T-cell (primary cell): ENCODE data around the gene PTPRD. TPM values are rescaled to one million over a fixed set of nuclear protein-coding genes. Genes with fewer than 3 reads are reported as not detected.

Experiments used
- ATAC-seq, 4 experiments: fragments of 200-7000 bp in 3 of 4; fragments of 150-1000 bp in 1 of 4; cut with Tn5 transposase; replicated peaks in 1 of 4; 1 replicate in 3 of 4; 2 replicates in 1 of 4; pipeline ENCODE4 v1.10.0; 2021; ENCODE audit warnings: moderate library complexity in 3 of 4, mild to moderate bottlenecking in 2 of 4, moderate number of reproducible peaks in 1 of 4
- CTCF ChIA-PET, 2 donors: fragments of 300-600 bp; sonication (Branson Sonifier 250); formaldehyde crosslinking; loops; one replicate each; lab custom pipeline; 2022; ENCODE audit warnings: antibody characterized with exemption in 2 of 2; lab: Charles Lee
- POLR2A ChIA-PET, 2 donors: fragments of 300-600 bp; sonication (Branson Sonifier 250); formaldehyde crosslinking; loops; one replicate each; lab custom pipeline; 2022; ENCODE audit warnings: antibody characterized with exemption in 2 of 2; lab: Charles Lee
- DNase-seq, 35 experiments: peaks; one replicate each; pipeline versions ENCODE4 v3.0.0 to v3.0.0-alpha.2; 2013 to 2023
- H3K27ac ChIP-seq: one replicate; pipeline ENCODE4 v1.5.1; 2013; ENCODE audit warnings: low read length
- H3K27me3 ChIP-seq, 2 experiments: replicated peaks in 1 of 2; 1 replicate in 1 of 2; 2 replicates in 1 of 2; pipeline versions ENCODE4 v1.6.1 to v1.7.0; 2013; ENCODE audit warnings: low read length in 1 of 2, mixed read lengths in 1 of 2; ENCODE audit not compliant: control insufficient read depth in 2 of 2, insufficient read depth in 2 of 2; ENCODE audit errors: extremely low read depth in 1 of 2
- H3K36me3 ChIP-seq, 2 donors: 1 replicate in 1 of 2; 2 replicates in 1 of 2; pipeline versions ENCODE4 v1.6.1 to v1.7.0; 2013; ENCODE audit warnings: low read length in 1 of 2; ENCODE audit not compliant: control insufficient read depth in 2 of 2, insufficient read depth in 1 of 2; ENCODE audit errors: extremely low read depth in 1 of 2
- H3K4me1 ChIP-seq, 2 experiments: 1 replicate in 1 of 2; 2 replicates in 1 of 2; pipeline versions ENCODE4 v1.6.1 to v1.7.0; 2013; ENCODE audit warnings: low read length in 2 of 2, mixed read lengths in 1 of 2; ENCODE audit not compliant: insufficient read depth in 2 of 2, control insufficient read depth in 1 of 2; ENCODE audit errors: extremely low read depth in 1 of 2
- H3K4me3 ChIP-seq, 2 donors: 1 replicate in 1 of 2; 2 replicates in 1 of 2; pipeline versions ENCODE4 v1.5.1 to v1.7.0; 2013; ENCODE audit warnings: mild to moderate bottlenecking in 2 of 2, low read length in 1 of 2, moderate library complexity in 1 of 2; ENCODE audit not compliant: control insufficient read depth in 1 of 2; ENCODE audit errors: extremely low read depth in 1 of 2
- H3K9me3 ChIP-seq: 2 replicates; pipeline ENCODE4 v1.7.0; 2013
- H3K27ac Mint-ChIP-seq, 2 donors: one replicate each; pipeline ENCODE4 v1.8.0; 2020 to 2021; ENCODE audit warnings: mild to moderate bottlenecking in 2 of 2, mixed read lengths in 2 of 2
- H3K27me3 Mint-ChIP-seq, 2 donors: one replicate each; pipeline ENCODE4 v1.8.0; 2021 to 2022; ENCODE audit warnings: mixed read lengths in 2 of 2
- H3K36me3 Mint-ChIP-seq: one replicate; pipeline ENCODE4 v1.8.0; 2021; ENCODE audit warnings: mixed read lengths
- H3K4me1 Mint-ChIP-seq, 3 donors: one replicate each; pipeline ENCODE4 v1.8.0; 2020 to 2022; ENCODE audit warnings: mixed read lengths in 3 of 3, mild to moderate bottlenecking in 1 of 3
- H3K4me3 Mint-ChIP-seq, 3 donors: one replicate each; pipeline ENCODE4 v1.8.0; 2020 to 2022; ENCODE audit warnings: mild to moderate bottlenecking in 3 of 3, mixed read lengths in 3 of 3, moderate library complexity in 3 of 3
- H3K9me3 Mint-ChIP-seq, 3 donors: one replicate each; pipeline ENCODE4 v1.8.0; 2020 to 2022; ENCODE audit warnings: mixed read lengths in 3 of 3
- WGBS: methylation state at CpG from one replicate; pipeline ENCODE4 v1.1.5; 2013; ENCODE audit warnings: missing lambda C conversion rate; ENCODE audit not compliant: insufficient coverage; 5-methylcytosine and 5-hydroxymethylcytosine counted together
- total RNA-seq, 35 experiments: library from RNA in 6 of 35; stranded (reverse) in 6 of 35; fragments of 120-200 nt in 1 of 35; gene quantifications; one replicate each; pipeline versions ENCODE4 v1.2.1 to v1.2.4 and lab custom pipeline; 2013 to 2026

PTPRD gene
- total RNA-seq, 5 donors from 2014 or later (not counting 1 experiment from before 2014, with no cell fraction given): 0.13 to 0.61 (median 0.38) TPM; not detected in 2

DNA sequence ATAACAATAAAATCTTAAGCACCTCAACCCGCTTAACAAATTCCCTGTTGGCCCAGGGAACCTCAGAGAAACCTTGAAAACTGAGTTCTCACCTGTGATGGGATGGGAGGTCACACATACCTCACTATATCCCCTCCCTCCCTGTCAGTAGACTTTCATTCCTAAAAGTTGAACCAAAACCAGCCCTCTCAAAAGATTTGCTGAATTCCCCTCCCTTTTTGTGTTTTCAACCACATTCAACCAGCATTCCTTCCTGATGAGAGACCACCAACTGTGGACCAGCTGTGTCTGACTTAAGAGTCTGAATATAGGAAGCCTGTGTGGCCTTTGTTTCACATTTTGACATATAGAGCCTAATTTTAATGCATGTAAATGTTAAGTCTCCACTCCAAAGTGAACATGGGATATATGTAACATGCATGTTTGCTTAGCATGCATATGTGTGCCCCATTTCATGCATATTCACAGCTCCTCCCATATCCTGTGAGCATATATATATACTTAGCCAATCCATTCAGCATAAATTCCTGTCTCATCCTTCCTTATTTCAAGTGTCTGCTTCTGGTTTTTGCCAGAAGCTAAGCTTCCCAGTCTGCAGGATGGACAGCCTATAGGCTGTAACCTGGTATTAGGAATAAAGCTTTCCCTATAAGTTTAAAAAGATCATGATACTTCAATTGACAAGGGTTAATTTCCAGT, 604.6 kb downstream of the PTPRD start:
- Mint-ChIP-seq H3K36me3 (no peaks in the 10 kb centered on the region), H3K4me3 (no peak overlapping the region), H3K4me1 (no peaks in the 10 kb centered on the region), H3K9me3 (no peaks in the 10 kb centered on the region), H3K27ac (no peak overlapping the region), H3K27me3 (no peaks in the 10 kb centered on the region)
- POLR2A ChIA-PET: no interaction called here
- CTCF ChIA-PET: no interaction called here
- ATAC-seq (no peak), DNase-seq (no peak)
- WGBS: no CpG with 5 or more reads among the region's 1 CpG
- Histone ChIP-seq H3K27me3 (no peaks in the 10 kb centered on the region), H3K9me3 (no peaks in the 10 kb centered on the region), H3K27ac (no peak overlapping the region), H3K4me1 (no peaks in the 10 kb centered on the region), H3K4me3 (no peak overlapping the region), H3K36me3 (no peaks in the 10 kb centered on the region)

GRCh38 chr9:10007356-10007755, 605.4 kb downstream of the PTPRD start:
- ChIA-PET CTCF (no interaction called here), POLR2A (no interaction called here)
- WGBS: no CpG with 5 or more reads among the region's 5 CpGs
- Histone ChIP-seq H3K27me3 (no peaks in the 10 kb centered on the region), H3K4me3 (no peak overlapping the region), H3K9me3 (no peaks in the 10 kb centered on the region), H3K36me3 (no peaks in the 10 kb centered on the region), H3K27ac (no peak overlapping the region), H3K4me1 (no peaks in the 10 kb centered on the region)
- no peak for DNase-seq
- Mint-ChIP-seq H3K27me3 (no peaks in the 10 kb centered on the region), H3K4me1 (no peaks in the 10 kb centered on the region), H3K9me3 (no peaks in the 10 kb centered on the region), H3K36me3 (no peaks in the 10 kb centered on the region), H3K27ac (no peak overlapping the region), H3K4me3 (no peak overlapping the region)
- no peak for ATAC-seq

DNA sequence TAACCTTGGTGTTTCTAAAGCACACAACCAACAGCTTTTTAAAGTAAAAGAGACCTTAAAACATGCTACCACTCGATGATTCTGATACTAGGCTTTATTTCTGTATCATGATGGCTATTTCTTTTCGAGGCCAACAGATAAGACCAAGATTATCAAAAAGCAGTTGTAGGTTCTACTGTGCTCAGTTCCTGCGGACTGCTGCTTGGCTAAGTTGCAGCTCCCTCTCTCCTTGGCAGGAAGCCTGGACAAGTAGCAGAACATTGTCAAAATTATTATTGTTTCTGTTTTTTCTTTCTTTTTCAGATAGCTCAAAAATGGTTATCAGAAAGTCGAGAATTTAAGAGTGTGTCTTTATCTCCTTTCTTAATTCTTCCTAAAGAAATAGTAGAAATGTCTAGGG, 607.6 kb downstream of the PTPRD start:
- H3K9me3 ChIP-seq: no peaks in the 10 kb centered on the region
- Mint-ChIP-seq H3K4me3 (no peak overlapping the region), H3K4me1 (no peaks in the 10 kb centered on the region), H3K27ac (no peak overlapping the region), H3K9me3 (no peaks in the 10 kb centered on the region), H3K36me3 (no peaks in the 10 kb centered on the region), H3K27me3 (no peaks in the 10 kb centered on the region)
- CTCF ChIA-PET: no interaction called here
- no peak overlapping the region for H3K4me3 ChIP-seq
- no peaks in the 10 kb centered on the region for H3K36me3 ChIP-seq
- ATAC-seq: no peak
- no peaks in the 10 kb centered on the region for H3K4me1 ChIP-seq
- H3K27me3 ChIP-seq: no peaks in the 10 kb centered on the region
- no peak overlapping the region for H3K27ac ChIP-seq
- DNase-seq: no peak
- 29% methylated on average over 2 of the region's 4 CpGs for WGBS
- POLR2A ChIA-PET: no interaction called here

DNA sequence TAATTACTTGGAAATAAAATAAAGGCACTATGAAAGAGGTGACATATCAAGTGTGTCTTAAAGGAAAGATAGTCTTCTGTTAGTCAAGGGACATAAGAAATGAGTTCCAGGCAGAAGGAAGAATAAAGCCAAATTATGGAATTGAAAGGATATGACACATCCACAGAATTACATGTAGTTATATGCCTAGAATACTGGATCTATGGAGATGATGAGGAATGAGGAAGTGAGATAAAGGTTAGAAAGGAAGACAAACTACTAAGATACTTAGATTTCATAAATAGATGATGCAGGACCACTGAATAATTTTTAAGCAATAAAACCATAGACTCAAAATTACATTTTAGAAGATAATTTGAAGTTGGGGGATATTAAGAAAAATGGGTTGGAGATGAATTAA, 609.8 kb downstream of the PTPRD start:
- ATAC-seq: no peak
- CTCF ChIA-PET: no interaction called here
- H3K27me3 ChIP-seq: no peaks in the 10 kb centered on the region
- H3K36me3 ChIP-seq: no peaks in the 10 kb centered on the region
- POLR2A ChIA-PET: no interaction called here
- DNase-seq: no peak
- H3K9me3 ChIP-seq: no peaks in the 10 kb centered on the region
- Mint-ChIP-seq H3K27me3 (no peaks in the 10 kb centered on the region), H3K36me3 (no peaks in the 10 kb centered on the region), H3K9me3 (no peaks in the 10 kb centered on the region), H3K4me1 (no peaks in the 10 kb centered on the region), H3K27ac (no peak overlapping the region), H3K4me3 (no peak overlapping the region)
- H3K4me1 ChIP-seq: no peaks in the 10 kb centered on the region
- H3K4me3 ChIP-seq: no peak overlapping the region
- no peak overlapping the region for H3K27ac ChIP-seq

DNA sequence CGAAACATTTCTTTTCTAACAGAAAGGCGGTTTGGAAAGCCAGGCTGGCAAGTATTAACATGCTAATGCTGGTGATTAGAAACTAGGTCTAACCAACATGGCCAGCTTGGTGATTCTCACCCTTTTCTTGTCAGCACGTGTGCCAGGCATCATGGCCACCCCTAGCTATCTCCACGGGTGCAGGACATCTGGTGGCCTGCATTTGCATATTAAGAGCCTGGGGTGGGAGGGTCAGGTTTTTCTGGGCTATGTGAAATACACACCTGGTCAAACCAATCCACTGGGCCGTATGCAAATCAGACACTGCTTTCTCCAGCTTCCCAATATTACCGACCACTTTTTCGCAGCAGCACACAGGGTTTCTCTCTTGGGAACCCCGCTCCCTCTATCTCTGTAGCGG, 612.1 kb downstream of the PTPRD start:
- WGBS: 84% methylated on average over 6 of the region's 9 CpGs
- Mint-ChIP-seq H3K9me3 (no peaks in the 10 kb centered on the region), H3K27me3 (no peaks in the 10 kb centered on the region), H3K4me3 (no peak overlapping the region), H3K27ac (no peak overlapping the region), H3K36me3 (no peaks in the 10 kb centered on the region), H3K4me1 (no peaks in the 10 kb centered on the region)
- Histone ChIP-seq H3K4me1 (no peaks in the 10 kb centered on the region), H3K27ac (no peak overlapping the region), H3K36me3 (no peaks in the 10 kb centered on the region), H3K27me3 (no peaks in the 10 kb centered on the region), H3K4me3 (no peak overlapping the region), H3K9me3 (no peaks in the 10 kb centered on the region)
- DNase-seq (no peak), ATAC-seq (no peak)
- ChIA-PET CTCF (interaction anchor here in 1 of 2 donors (0.6 kb wide), 1 partner anchor 33 kb away, joined by 5 read pairs; no protein-coding TSS in a partner anchor), POLR2A (no interaction called here)

DNA sequence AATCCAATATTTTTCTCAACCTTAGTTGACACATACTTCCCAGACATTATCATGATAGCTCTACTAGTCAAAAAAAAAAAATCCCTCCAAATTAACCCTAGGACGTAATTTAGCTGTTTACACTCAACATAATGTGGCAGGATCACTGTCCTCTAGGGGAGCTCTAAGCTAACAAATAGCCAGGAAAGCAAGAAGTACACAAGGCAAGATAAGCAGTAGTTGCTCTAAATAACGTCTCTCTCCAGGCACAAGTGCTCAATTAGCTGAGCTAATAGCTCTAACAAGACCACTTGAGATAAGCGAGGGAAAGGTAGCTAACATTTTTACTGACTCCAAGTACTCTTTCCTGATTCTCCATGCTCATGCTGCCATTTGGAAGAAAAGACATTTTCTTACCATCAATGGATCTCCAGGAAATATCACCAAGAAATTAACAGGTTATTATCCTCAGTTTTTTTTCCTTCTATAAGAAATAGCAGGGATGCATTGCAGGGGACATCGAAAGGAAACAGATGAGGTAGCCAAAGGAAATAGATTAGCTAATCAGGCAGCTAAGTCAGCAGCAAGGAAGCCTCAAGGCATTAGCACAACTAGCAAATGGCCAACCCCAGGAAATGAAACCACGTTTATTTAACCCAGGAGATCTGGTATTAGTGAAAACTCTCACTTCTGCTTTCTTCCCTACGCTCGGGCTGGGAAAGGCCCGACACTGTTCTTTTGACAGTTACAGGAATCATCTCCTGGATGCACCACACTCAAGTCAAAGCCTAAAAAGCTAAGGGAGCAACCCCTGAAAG, 614.1 kb downstream of the PTPRD start:
- POLR2A ChIA-PET: no interaction called here
- WGBS: 23% methylated on average over 2 of the region's 8 CpGs
- DNase-seq (no peak), ATAC-seq (no peak)
- Mint-ChIP-seq H3K4me1 (no peaks in the 10 kb centered on the region), H3K27ac (no peak overlapping the region), H3K27me3 (no peaks in the 10 kb centered on the region), H3K9me3 (no peaks in the 10 kb centered on the region), H3K4me3 (no peak overlapping the region), H3K36me3 (no peaks in the 10 kb centered on the region)
- Histone ChIP-seq H3K4me3 (no peak overlapping the region), H3K9me3 (no peaks in the 10 kb centered on the region), H3K27ac (no peak overlapping the region), H3K27me3 (no peaks in the 10 kb centered on the region), H3K36me3 (no peaks in the 10 kb centered on the region), H3K4me1 (no peaks in the 10 kb centered on the region)
- CTCF ChIA-PET: interaction anchor here in 1 of 2 donors (1.1 kb wide), 1 partner anchor 55 kb away, joined by 8 read pairs; no protein-coding TSS in a partner anchor
